MM.1S (cell line): ENCODE measurements around the gene TMEM272.

Experiments
- DNase-seq: peaks from one replicate; pipeline ENCODE4 v3.0.0-alpha.2; 2015
- H2AFZ ChIP-seq: fragments of 300-600 bp; sonication (generic); 2 replicates; pipeline ENCODE4 v1.6.0; 2016; ENCODE audit warnings: antibody characterized with exemption, low read length
- H3F3A ChIP-seq: fragments of 300-600 bp; sonication (generic); 2 replicates; pipeline ENCODE4 v1.6.1; 2016; ENCODE audit warnings: mild to moderate bottlenecking, antibody characterized with exemption, low read length, moderate library complexity, mixed read lengths; ENCODE audit not compliant: insufficient read depth
- H3K27ac ChIP-seq: fragments of 300-600 bp; sonication (generic); 2 replicates; pipeline ENCODE4 v1.5.1; 2016; ENCODE audit warnings: mild to moderate bottlenecking, low read length
- H3K27me3 ChIP-seq: fragments of 300-600 bp; sonication (generic); replicated peaks from 2 replicates; pipeline ENCODE4 v1.6.0; 2016; ENCODE audit warnings: low read length; ENCODE audit not compliant: insufficient read depth
- H3K36me3 ChIP-seq: fragments of 300-600 bp; sonication (generic); replicated peaks from 2 replicates; pipeline ENCODE4 v1.6.1; 2016; ENCODE audit warnings: mild to moderate bottlenecking, low read length, mixed read lengths; ENCODE audit not compliant: insufficient read depth
- H3K4me1 ChIP-seq: fragments of 300-600 bp; sonication (generic); 2 replicates; pipeline ENCODE4 v1.6.1; 2016; ENCODE audit warnings: low read length, mixed read lengths
- H3K4me2 ChIP-seq: fragments of 300-600 bp; sonication (generic); 2 replicates; pipeline ENCODE4 v1.6.0; 2016; ENCODE audit warnings: low read depth, low read length
- H3K4me3 ChIP-seq: fragments of 300-600 bp; sonication (generic); 2 replicates; pipeline ENCODE4 v1.5.1; 2016; ENCODE audit warnings: low read length, mixed read lengths
- H3K79me2 ChIP-seq: fragments of 300-600 bp; sonication (generic); 2 replicates; pipeline ENCODE4 v1.6.1; 2016; ENCODE audit warnings: mixed run types, low read length, mixed read lengths
- H3K9ac ChIP-seq: fragments of 300-600 bp; sonication (generic); 2 replicates; pipeline ENCODE4 v1.6.1; 2016; ENCODE audit warnings: low read length, mixed read lengths
- H3K9me2 ChIP-seq: fragments of 300-600 bp; sonication (generic); replicated peaks from 2 replicates; pipeline ENCODE4 v1.6.1; 2016; ENCODE audit warnings: mild to moderate bottlenecking, low read length, mixed read lengths; ENCODE audit not compliant: insufficient read depth
- H3K9me3 ChIP-seq: fragments of 300-600 bp; sonication (generic); replicated peaks from 2 replicates; pipeline ENCODE4 v1.6.1; 2016; ENCODE audit warnings: mild to moderate bottlenecking, low read length, mixed read lengths; ENCODE audit not compliant: insufficient read depth
- H4K20me1 ChIP-seq: fragments of 300-600 bp; sonication (generic); 2 replicates; pipeline ENCODE4 v1.6.1; 2016; ENCODE audit warnings: mild to moderate bottlenecking, low read length, moderate library complexity, mixed read lengths; ENCODE audit not compliant: insufficient read depth
- CTCF ChIP-seq: fragments of 300-600 bp; sonication (generic); IDR thresholded peaks from 2 replicates; pipeline ENCODE4 v1.5.1; 2016; ENCODE audit warnings: antibody characterized with exemption, low read length, mixed read lengths
- EZH2 ChIP-seq: fragments of 300-600 bp; sonication (generic); optimal IDR thresholded peaks from 2 replicates; pipeline ENCODE3; 2017; ENCODE audit warnings: low read depth, mild to moderate bottlenecking, antibody characterized with exemption, low read length, mixed read lengths
- EZH2phosphoT487 ChIP-seq: fragments of 300-600 bp; sonication (generic); IDR thresholded peaks from 2 replicates; pipeline ENCODE4 v1.6.1; 2018; ENCODE audit warnings: antibody characterized with exemption, low read length

The TMEM272 gene

DNA sequence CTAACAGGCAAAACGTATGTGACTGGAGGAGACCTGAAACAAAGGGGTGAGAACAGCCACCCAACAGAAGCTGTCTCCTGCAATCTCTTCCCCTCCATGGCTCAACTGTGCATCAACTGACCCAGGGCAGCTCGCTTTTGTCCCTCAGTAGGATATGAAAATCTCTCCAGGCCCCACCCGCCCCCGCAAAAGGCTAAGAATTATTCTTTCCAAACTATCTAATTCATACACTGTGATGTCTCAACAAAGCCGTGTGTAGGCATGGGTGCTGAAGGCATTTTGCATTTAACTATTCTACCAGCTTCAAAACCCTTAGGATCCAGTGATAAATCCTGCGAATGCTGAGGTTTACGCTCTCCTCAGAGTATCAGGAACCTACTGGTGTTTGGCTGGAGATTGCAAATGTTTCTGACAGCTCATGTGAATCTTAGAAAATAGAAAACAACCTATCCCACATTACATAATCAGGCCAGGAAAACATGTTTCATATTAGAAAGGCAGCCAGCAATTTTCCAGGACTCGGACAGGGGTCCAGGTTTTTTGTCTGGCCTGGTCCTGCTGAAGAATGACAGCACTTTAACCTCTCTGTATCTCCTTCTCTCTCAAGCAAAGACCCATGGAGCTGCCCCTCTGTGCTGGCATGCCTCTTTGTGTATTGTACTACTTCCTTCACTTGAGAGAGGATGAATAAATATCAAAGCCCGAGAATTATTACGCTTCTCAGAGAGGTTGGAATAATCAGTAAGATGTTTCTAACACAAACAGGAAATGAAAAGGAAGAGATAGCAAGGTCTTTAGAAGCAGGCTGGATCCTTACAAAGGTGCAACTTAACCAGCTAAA is 58.3 kb downstream of the TMEM272 start:
- Histone ChIP-seq H3K4me2 (no peak overlapping the region), H3K27ac (no peak overlapping the region), H3K9me3 (no peaks in the 10 kb centered on the region), H3K4me3 (no peak overlapping the region), H2AFZ (no peak overlapping the region), H3K4me1 (no peaks in the 10 kb centered on the region), H3K9me2 (no peaks in the 10 kb centered on the region), H3K27me3 (no peaks in the 10 kb centered on the region), H3K36me3 (no peaks in the 10 kb centered on the region), H3K79me2 (no peaks in the 10 kb centered on the region), H3F3A (no peaks in the 10 kb centered on the region), H4K20me1 (no peaks in the 10 kb centered on the region), H3K9ac (no peak overlapping the region)
- no peak for DNase-seq
- no peak for TF ChIP-seq CTCF
- TF ChIP-seq EZH2phosphoT487, result no peak
- no peak for TF ChIP-seq EZH2

- Histone ChIP-seq H2AFZ (no peak overlapping the region), H3K79me2 (no peaks in the 10 kb centered on the region), H3K27ac (no peak overlapping the region), H3K36me3 (no peaks in the 10 kb centered on the region), H3K9ac (no peak overlapping the region), H4K20me1 (no peaks in the 10 kb centered on the region), H3F3A (no peaks in the 10 kb centered on the region), H3K4me3 (no peak overlapping the region), H3K9me2 (no peaks in the 10 kb centered on the region), H3K4me2 (no peak overlapping the region), H3K4me1 (no peaks in the 10 kb centered on the region), H3K27me3 (no peaks in the 10 kb centered on the region), H3K9me3 (no peaks in the 10 kb centered on the region)
- DNase-seq, result no peak
- no peak for TF ChIP-seq EZH2phosphoT487
- TF ChIP-seq CTCF, result no peak
- no peak for TF ChIP-seq EZH2
Observed at GRCh38 chr13:51785712-51786424, 59.1 kb downstream of the TMEM272 start.

- Histone ChIP-seq H3K4me1 (no peaks in the 10 kb centered on the region), H3K9me2 (no peaks in the 10 kb centered on the region), H3K4me3 (no peak overlapping the region), H3F3A (no peaks in the 10 kb centered on the region), H3K9ac (no peak overlapping the region), H3K9me3 (no peaks in the 10 kb centered on the region), H3K27me3 (no peaks in the 10 kb centered on the region), H3K36me3 (no peaks in the 10 kb centered on the region), H3K79me2 (no peaks in the 10 kb centered on the region), H2AFZ (no peak overlapping the region), H4K20me1 (no peaks in the 10 kb centered on the region), H3K4me2 (no peak overlapping the region), H3K27ac (no peak overlapping the region)
- DNase-seq, result no peak
- TF ChIP-seq EZH2, result no peak
- TF ChIP-seq CTCF, result no peak
- no peak for TF ChIP-seq EZH2phosphoT487
Observed at GRCh38 chr13:51784097-51784496, 60.9 kb downstream of the TMEM272 start.
